H1 (cell line): ENCODE results near the gene GALNT7. TPM values are rescaled to one million over a fixed set of nuclear protein-coding genes. Genes with fewer than 3 reads are reported as not detected.

Experiments used
- ASH2L ChIP-seq: fragments of 200-600, 300-600 bp; sonication (generic); IDR thresholded peaks from one replicate; pipeline ENCODE4 v1.7.1; 2017; ENCODE audit warnings: low read length
- CBX8 ChIP-seq: fragments of 300-800, 300-1000 bp; sonication (generic); IDR thresholded peaks from 2 replicates; pipeline ENCODE4 v1.7.1; 2016; ENCODE audit warnings: low read depth, low read length, borderline replicate concordance
- EP300 ChIP-seq, 2 experiments: IDR thresholded peaks; 1 replicate in 1 of 2; 2 replicates in 1 of 2; pipeline ENCODE4 v1.6.1; 2011 to 2012; ENCODE audit warnings: low read depth in 2 of 2, low read length in 2 of 2, mild to moderate bottlenecking in 2 of 2, borderline replicate concordance in 1 of 2, inconsistent platforms in 1 of 2, moderate library complexity in 1 of 2
- HDAC2 ChIP-seq, 2 experiments: fragments of 300-600 bp in 1 of 2; sonication (generic) in 1 of 2; IDR thresholded peaks; 2 replicates each; pipeline ENCODE4 v1.6.1; 2011 to 2012; ENCODE audit warnings: low read depth in 2 of 2, low read length in 2 of 2, mild to moderate bottlenecking in 2 of 2, moderate library complexity in 2 of 2, borderline replicate concordance in 1 of 2, inconsistent platforms in 1 of 2
- KDM4A ChIP-seq: IDR thresholded peaks from one replicate; pipeline ENCODE4 v1.7.1; 2012; ENCODE audit warnings: low read depth, mild to moderate bottlenecking, moderate library complexity, low read length, inconsistent platforms; ENCODE audit not compliant: severe bottlenecking
- MAX ChIP-seq: IDR thresholded peaks from 2 replicates; pipeline ENCODE4 v1.6.1; 2012; ENCODE audit warnings: inconsistent platforms
- PHF8 ChIP-seq: fragments of 200-600 bp; sonication (generic); conservative IDR thresholded peaks from 2 replicates; pipeline ENCODE4 v1.7.1; 2012; ENCODE audit warnings: low read depth, mild to moderate bottlenecking, inconsistent platforms, low read length, moderate library complexity
- POLR2A ChIP-seq, 2 experiments: IDR thresholded peaks; 1 replicate in 1 of 2; 2 replicates in 1 of 2; pipeline ENCODE4 v1.6.1; 2011; ENCODE audit warnings: low read depth in 2 of 2, low read length in 2 of 2, mild to moderate bottlenecking in 2 of 2; ENCODE audit errors: control extremely low read depth in 1 of 2
- SIN3A ChIP-seq, 2 experiments: IDR thresholded peaks in 1 of 2; conservative IDR thresholded peaks in 1 of 2; 2 replicates each; pipeline ENCODE4 v1.6.1; 2011 to 2012; ENCODE audit warnings: low read length in 2 of 2, improper control_type of control experiment in 1 of 2, low read depth in 1 of 2, mild to moderate bottlenecking in 1 of 2
- SP4 ChIP-seq: IDR thresholded peaks from 2 replicates; pipeline ENCODE4 v1.6.1; 2012; ENCODE audit warnings: low read length, inconsistent platforms
- SUZ12 ChIP-seq: fragments of 200-600 bp; sonication (generic); IDR thresholded peaks from 2 replicates; pipeline ENCODE4 v1.6.1; 2012; ENCODE audit warnings: mild to moderate bottlenecking, inconsistent platforms, low read length, moderate library complexity, mixed read lengths
- TAF1 ChIP-seq: IDR thresholded peaks from 2 replicates; pipeline ENCODE4 v1.6.1; 2011; ENCODE audit warnings: mild to moderate bottlenecking, low read depth, low read length
- polyA plus RNA-seq, 7 experiments: library from polyadenylated mRNA; depleted of rRNA in 3 of 7; stranded (reverse) in 5 of 7; unstranded in 2 of 7; fragments of >200 nt in 5 of 7; fragments of 200-250 nt in 2 of 7; gene quantifications; 1 replicate in 5 of 7; 2 replicates in 1 of 7; 4 replicates in 1 of 7; pipeline versions ENCODE4 v1.2.1 to v1.2.3, GENCODE V29; 2011 to 2013; ENCODE audit warnings: missing spikeins in 2 of 7, mixed read lengths in 2 of 7
- total RNA-seq: library from RNA; stranded (reverse); fragmentation: NEBNext Ultra II Directional; extraction: Animal tissue kit (Norgen Biotek cat#: 25700); gene quantifications from 2 replicates; pipeline ENCODE4 v1.2.1, GENCODE V29; 2021

GALNT7 gene
- total and polyA plus RNA-seq, 2 of the 8 experiments (the other 6 are each of a cell fraction or from before 2014, with no cell fraction given), result 22.4 to 85.5 TPM

GRCh38 chr4:173168396-173169177 is at the start of gene GALNT7 (continued):
- TF ChIP-seq PHF8 (peak; percentile 19; the same call in 1 of the 2 replicates), MAX (peak; percentile 38; the same call in 1 of the 2 replicates), SP4 (peak; percentile 70; the same call in 1 of the 2 replicates), TAF1 (peak; percentile 73), CBX8 (no peak), SUZ12 (no peak; the same call in 1 of the 2 replicates), KDM4A (peak; percentile 83), POLR2A (IDR thresholded peaks at IDR 0.05; ENCODE audit: control extremely low read depth in 1 of 2, low read depth in 2 of 2, low read length in 2 of 2) (peak; percentile 58 to 78), SIN3A (conservative IDR thresholded peaks at IDR 0.05 in 1 of 2, IDR thresholded peaks at IDR 0.05 in 1 of 2; ENCODE audit: low read depth in 1 of 2, low read length in 2 of 2) (peak; percentile 43 to 85; a peak in 1 of 4 replicates), ASH2L (peak; percentile 99), EP300 (IDR thresholded peaks at IDR 0.05; ENCODE audit: borderline replicate concordance in 1 of 2, low read depth in 2 of 2, low read length in 2 of 2) (peak in 1 of 2 experiments; percentile 34; a peak in 1 of 3 replicates), HDAC2 (IDR thresholded peaks at IDR 0.05; ENCODE audit: borderline replicate concordance in 1 of 2, low read depth in 2 of 2, low read length in 2 of 2) (0 out of 4 replicates have a peak, but pooled peaks of 1 of the 2 experiments have one; percentile 31)
